ENCODE measurements around the gene PHF21B.
"Not testable (repeated sequence)": the region's sequence is repeated elsewhere in the genome, so short reads cannot be mapped to it uniquely, and the experiment has no call there.

Gene PHF21B

DNA sequence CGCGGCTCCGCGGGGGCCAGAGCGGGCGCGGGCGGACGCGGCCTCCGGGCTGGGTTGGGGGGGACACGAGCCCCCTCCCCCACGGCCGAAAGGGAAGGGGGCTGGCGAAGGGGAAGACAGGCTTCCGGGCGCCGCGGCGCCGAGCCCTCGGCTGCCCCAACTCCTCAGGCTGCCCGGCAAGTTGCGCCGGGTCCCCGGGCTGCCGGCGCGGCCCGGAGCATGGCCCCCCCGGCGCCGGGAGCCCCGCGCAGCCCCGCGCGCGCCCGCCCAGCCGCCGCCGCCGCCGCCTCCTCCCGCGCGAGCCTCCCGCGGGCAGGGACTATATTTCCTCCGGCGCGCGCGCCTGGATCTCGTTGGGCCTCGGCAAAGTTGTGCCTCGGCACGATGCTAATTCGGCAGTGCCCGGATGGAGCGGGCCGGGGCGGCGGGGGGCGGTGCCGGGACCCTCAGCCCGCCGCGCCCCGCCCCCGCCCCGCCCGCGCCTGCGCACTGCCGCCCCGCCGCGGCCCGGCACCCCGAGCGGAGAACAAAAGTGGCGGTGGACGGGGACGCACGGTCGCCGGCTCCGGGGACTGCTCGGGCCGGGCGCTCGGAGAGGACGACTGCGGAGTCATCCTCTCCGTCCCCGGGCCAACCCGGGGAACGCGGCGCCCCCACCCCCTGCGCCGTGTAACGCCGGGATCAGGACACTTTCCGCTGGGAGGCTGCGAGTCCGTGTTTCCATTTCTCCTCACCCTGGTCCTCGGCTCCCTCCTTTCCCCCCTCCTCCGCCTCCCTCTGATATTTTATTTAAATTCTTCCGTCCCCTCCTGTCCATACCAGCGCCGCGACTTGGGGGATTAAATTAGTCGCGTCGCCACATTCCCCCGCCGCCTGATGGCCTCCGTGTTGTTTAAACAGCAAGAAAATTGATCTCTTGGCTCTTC, at the start of gene PHF21B:
TSS of gene PHF21B (minus strand) at position 400 of the 926 bp plus-strand sequence. CDS start 456 bp downstream, outside the sequence.
- DNase-seq (ENCODE audit: low read depth in 3 of 3): no peak

DNA sequence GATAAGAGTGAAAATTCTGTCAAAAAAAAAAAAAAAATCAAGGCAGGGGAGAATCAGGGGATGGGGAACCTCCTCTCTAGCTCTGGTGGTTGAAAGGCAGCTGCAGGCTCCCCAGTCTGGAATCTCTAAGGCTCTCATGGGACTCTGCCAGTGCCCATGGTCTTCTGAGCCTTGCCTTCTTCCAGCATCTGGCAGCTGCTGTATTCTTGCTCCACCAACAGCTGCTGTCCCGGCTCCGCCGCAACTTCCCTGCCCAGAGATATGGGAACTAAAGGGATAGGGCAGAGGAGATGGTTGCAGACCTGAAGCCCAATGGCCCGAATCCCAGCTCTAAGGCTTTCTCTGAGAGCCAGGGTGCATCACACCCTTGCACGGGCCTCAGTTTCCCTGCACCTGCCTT, 49.5 kb upstream of the PHF21B start:
- no peak for DNase-seq (ENCODE audit: low read depth in 3 of 3)

- no peak for DNase-seq (ENCODE audit: low read depth in 3 of 3)
Measured at GRCh38 chr22:45058622-45058912, 48.8 kb upstream of the PHF21B start.

DNA sequence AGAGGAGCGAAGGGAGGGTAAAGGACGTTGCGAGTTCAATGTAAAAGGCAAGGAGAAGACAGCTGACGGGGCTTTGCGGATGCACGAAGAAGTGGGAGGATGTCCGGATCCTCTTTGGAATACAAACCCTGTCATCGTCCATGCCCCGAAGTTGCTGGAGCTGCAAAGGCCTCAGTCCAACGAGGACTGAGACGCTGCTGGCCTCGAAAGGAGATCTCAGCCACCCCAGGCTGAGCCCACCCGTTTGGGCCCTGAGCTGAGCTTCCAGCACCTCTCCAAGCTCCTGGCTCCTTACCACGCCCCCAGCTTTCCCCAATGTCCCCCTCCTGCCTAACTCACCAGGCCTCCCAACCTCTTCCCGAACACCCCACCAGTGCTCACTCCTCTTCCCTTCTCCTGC, 46.1 kb upstream of the PHF21B start:
- DNase-seq (ENCODE audit: low read depth in 3 of 3): no peak

DNA sequence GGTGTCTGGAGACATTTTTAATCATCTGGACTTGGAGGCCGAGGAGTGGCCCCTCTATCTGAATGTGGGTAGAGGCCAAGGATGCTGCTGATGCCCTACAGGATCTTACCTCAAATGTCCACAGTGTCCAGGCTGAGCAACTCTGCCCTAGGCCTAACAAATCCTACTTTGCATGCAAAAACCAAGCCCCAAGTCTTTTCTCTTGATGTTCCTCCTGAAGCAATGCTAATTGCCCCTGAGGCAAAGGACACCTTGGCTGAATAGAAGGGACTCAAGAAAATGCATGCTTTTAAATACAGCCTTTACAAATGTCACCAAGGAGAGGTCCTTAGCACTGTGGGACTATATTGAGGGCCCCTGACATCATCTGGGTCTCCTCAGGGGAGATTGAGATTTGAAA, 43.8 kb upstream of the PHF21B start:
- DNase-seq (ENCODE audit: low read depth in 3 of 3): no peak

DNA sequence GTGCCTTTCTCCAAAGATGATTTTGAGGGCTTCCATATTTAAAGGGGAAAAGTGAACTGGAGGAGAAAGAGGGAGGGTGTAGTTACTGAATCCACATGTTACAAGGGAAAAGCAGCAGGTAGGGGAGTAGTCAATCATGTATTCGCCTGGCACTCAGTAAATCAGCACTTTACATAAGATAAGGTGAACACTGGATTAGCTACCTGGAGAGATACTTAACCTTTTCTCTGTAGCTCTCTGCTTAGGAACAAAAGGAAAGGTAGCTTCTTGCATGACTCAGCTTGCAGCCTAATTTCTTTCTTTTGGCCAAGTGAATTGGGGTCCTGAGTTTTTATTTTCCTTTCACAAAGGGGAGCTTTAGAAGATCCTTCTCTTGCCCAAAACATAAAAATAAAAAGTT, 43.3 kb upstream of the PHF21B start:
- DNase-seq (ENCODE audit: low read depth in 3 of 3): no peak

GRCh38 chr22:45052665-45053064, 42.9 kb upstream of the PHF21B start:
- not testable (repeated sequence) for DNase-seq (ENCODE audit: low read depth in 3 of 3)

- no peak for DNase-seq (ENCODE audit: low read depth in 3 of 3)
Measured at GRCh38 chr22:45051946-45052345, 42.1 kb upstream of the PHF21B start.

DNA sequence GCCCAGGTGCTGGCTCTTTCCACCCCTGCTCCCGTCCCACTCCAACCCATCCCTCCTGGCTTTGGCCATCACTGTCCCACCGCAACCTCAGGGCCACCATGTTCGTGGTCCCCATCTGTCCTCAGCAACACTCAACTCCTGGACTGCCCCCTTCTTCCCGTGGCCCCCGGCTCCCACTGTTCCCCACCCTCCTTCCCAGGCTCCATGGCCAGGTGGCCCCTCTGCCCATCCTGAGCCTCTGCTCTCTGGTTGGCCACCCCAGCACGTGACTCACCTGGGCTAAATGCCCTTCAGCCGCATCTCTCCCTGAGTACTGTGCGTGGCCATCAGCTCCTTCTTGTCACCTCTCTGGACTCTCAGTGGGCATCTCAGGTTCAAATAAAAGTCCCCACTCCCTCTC, 41.6 kb upstream of the PHF21B start:
- no peak for DNase-seq (ENCODE audit: low read depth in 3 of 3)

- DNase-seq (ENCODE audit: low read depth in 3 of 3): no peak
Measured at GRCh38 chr22:45047260-45047659, 37.5 kb upstream of the PHF21B start.

GRCh38 chr22:45045208-45045607, 35.4 kb upstream of the PHF21B start:
- no peak for DNase-seq (ENCODE audit: low read depth in 3 of 3)

GRCh38 chr22:45042263-45042662, 32.5 kb upstream of the PHF21B start:
- DNase-seq (ENCODE audit: low read depth in 3 of 3): no peak

- DNase-seq (ENCODE audit: low read depth in 3 of 3): no peak
Measured at GRCh38 chr22:45039133-45039532, 29.3 kb upstream of the PHF21B start.

DNA sequence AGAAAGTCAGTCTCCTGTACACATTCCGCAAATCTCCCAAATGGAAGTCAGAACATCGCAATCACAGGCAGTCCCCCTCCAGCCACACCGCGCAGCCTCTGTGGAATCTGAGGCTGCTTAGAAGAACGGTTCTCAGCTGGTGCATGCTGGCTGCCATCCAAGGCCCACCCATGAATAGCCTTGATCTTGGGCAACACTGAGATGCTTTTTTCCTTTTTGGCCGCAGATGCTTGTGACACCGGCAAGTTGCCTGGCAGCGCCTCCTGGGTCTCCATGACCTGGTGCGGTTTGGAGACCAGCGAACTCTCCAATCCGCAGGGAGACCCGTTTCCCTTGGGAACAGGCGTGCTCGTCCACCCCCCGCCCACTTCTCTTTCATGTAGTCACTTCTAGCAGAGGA, 26.3 kb upstream of the PHF21B start:
- no peak for DNase-seq (ENCODE audit: low read depth in 3 of 3)

GRCh38 chr22:45034821-45035220, 25.0 kb upstream of the PHF21B start:
- DNase-seq (ENCODE audit: low read depth in 3 of 3): no peak

DNA sequence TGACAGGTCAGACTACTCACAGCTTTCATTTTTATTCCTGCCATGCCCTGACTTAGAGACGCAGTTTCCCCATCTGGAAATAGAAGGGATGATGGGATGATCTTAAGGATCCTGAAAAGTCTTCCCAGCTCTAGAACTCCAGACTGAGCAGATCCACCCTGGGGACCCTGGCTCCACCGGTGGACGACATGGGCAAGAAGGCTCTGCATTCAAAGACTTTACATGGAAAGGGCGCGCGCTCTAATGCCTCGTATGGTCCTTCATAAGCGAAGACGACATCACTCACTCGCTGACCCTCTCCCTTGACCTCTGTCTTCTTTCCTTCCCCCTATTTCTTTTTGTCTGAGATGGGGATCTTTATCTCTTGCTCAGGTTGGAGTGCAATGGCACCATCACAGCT, 24.4 kb upstream of the PHF21B start:
- no peak for DNase-seq (ENCODE audit: low read depth in 3 of 3)

- no peak for DNase-seq (ENCODE audit: low read depth in 3 of 3)
Measured at GRCh38 chr22:45033136-45033535, 23.3 kb upstream of the PHF21B start.

- DNase-seq (ENCODE audit: low read depth in 3 of 3): no peak
Measured at GRCh38 chr22:45031629-45032403, 22.0 kb upstream of the PHF21B start.

GRCh38 chr22:45029501-45029900, 19.7 kb upstream of the PHF21B start:
- DNase-seq (ENCODE audit: low read depth in 3 of 3): no peak

- DNase-seq (ENCODE audit: low read depth in 3 of 3): no peak
Measured at GRCh38 chr22:45026511-45026910, 16.7 kb upstream of the PHF21B start.

GRCh38 chr22:45023431-45023830, 13.6 kb upstream of the PHF21B start:
- no peak for DNase-seq (ENCODE audit: low read depth in 3 of 3)

- no peak for DNase-seq (ENCODE audit: low read depth in 3 of 3)
Measured at GRCh38 chr22:45019861-45020655, 10.3 kb upstream of the PHF21B start.
